NK-92 (cell line): ENCODE data around the gene OR1J4.

Experiments
- DNase-seq: peaks from one replicate; lab custom pipeline; 2025; ENCODE audit not compliant: unreplicated experiment; lab: John Stamatoyannopoulos, UW

OR1J4 gene

DNA sequence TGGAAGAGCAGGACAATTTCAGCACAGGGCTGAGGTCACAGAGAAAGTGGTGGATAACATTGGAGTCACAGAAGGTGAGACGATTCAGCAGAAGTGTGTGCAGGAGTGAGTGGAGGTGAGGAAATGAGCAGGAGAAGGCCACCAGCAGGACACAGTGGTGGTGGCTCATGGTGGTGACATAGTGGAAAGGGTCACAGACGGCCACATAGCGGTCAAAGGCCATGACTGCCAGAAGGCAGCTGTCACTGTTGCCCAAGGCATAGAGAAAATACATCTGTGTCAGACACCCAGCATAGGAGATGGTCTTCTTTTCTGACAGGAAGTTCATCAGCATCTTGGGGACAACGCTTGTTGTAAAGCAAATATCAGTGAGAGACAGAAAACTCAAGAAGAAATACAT is 49.0 kb downstream of the OR1J4 start:
- no peak for DNase-seq
